ENCODE measurements around the gene NRCAM. TPM values are rescaled to one million over a fixed set of nuclear protein-coding genes. Genes with fewer than 3 reads are reported as not detected.
"Not testable (repeated sequence)": the region's sequence is repeated elsewhere in the genome, so short reads cannot be mapped to it uniquely, and the experiment has no call there.

NRCAM gene
- total RNA-seq, 1 experiment from 2014 or later, result not detected

DNA sequence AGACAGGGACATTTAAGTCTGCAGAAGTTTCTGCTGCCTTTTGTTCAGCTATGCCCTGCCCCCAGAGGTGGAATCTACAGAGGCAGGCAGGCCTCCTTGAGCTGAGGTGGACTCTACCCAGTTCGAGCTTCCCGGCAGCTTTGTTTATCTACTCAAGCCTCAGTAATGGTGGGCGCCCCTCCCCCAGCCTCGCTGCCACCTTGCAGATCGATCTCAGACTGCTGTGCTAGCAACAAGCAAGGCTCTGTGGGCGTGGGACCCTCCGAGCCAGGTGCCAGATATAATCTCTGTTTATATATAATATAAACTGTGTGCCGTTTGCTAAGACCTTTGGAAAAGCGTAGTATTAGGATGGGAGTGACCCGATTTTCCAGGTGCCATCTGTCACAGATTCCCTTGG, 63.1 kb downstream of the NRCAM start:
- not testable (repeated sequence) for H3K79me2 ChIP-seq (ENCODE audit: low read length); H3K9me3 ChIP-seq (ENCODE audit: low read length); H3K27ac ChIP-seq (ENCODE audit: low read length); DNase-seq; H3K9me2 ChIP-seq (replicated peaks; ENCODE audit: insufficient read depth, low read length); H3K27me3 ChIP-seq (ENCODE audit: low read length); H3K4me1 ChIP-seq (ENCODE audit: low read length); H4K20me1 ChIP-seq (ENCODE audit: insufficient read depth, low read depth, low read length); H2AFZ ChIP-seq (ENCODE audit: low read length); H3K4me2 ChIP-seq (ENCODE audit: low read depth, low read length, poor library complexity, severe bottlenecking); H3K9ac ChIP-seq (ENCODE audit: low read length); H3K4me3 ChIP-seq (ENCODE audit: low read length); H3K36me3 ChIP-seq (ENCODE audit: insufficient read depth, low read length)

GRCh38 chr7:108387686-108388085, 68.5 kb downstream of the NRCAM start:
- not testable (repeated sequence) for H3K27ac ChIP-seq (ENCODE audit: low read length); H3K4me3 ChIP-seq (ENCODE audit: low read length); H3K36me3 ChIP-seq (ENCODE audit: insufficient read depth, low read length); H3K9me3 ChIP-seq (ENCODE audit: low read length); H3K9me2 ChIP-seq (replicated peaks; ENCODE audit: insufficient read depth, low read length); H3K27me3 ChIP-seq (ENCODE audit: low read length); H2AFZ ChIP-seq (ENCODE audit: low read length); H3K9ac ChIP-seq (ENCODE audit: low read length); H3K79me2 ChIP-seq (ENCODE audit: low read length); H4K20me1 ChIP-seq (ENCODE audit: insufficient read depth, low read depth, low read length); DNase-seq; H3K4me1 ChIP-seq (ENCODE audit: low read length); H3K4me2 ChIP-seq (ENCODE audit: low read depth, low read length, poor library complexity, severe bottlenecking)

DNA sequence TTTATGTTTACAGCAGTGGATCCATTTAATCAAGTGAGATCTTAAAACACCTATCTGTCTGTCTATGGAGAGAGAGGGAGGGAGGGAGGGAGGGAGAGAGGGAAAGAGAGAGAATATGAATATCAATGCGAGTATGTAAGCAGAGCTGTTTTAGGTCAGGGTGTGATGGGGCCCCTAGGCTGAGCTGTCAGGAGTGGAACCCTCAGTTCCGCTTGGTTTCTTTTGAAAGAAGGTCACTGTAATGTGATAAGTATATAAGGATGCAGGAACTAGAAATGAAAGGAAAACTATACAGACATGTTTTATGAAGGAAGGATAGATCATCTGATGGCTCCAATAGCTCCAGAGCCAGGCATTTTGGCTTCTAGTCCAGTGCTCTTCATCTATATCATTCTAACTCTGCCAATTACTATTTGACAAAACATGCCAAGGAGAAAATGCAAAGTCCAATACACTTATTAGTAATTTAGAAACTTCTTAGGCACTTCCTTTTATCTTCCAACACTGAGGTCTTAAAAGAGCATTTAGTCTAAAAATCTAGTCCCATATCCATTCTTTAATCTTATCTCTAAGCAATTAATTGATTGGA, 70.3 kb downstream of the NRCAM start:
- no peak overlapping the region for H2AFZ ChIP-seq (ENCODE audit: low read length)
- H3K4me1 ChIP-seq (ENCODE audit: low read length), result no peaks in the 10 kb centered on the region
- H3K9me3 ChIP-seq (ENCODE audit: low read length), result no peaks in the 10 kb centered on the region
- H3K36me3 ChIP-seq (ENCODE audit: insufficient read depth, low read length), result no peaks in the 10 kb centered on the region
- no peak for DNase-seq
- H3K9me2 ChIP-seq (replicated peaks; ENCODE audit: insufficient read depth, low read length), result no peaks in the 10 kb centered on the region
- no peaks in the 10 kb centered on the region for H4K20me1 ChIP-seq (ENCODE audit: insufficient read depth, low read depth, low read length)
- H3K9ac ChIP-seq (ENCODE audit: low read length), result no peak overlapping the region
- no peak overlapping the region for H3K27ac ChIP-seq (ENCODE audit: low read length)
- H3K79me2 ChIP-seq (ENCODE audit: low read length), result no peaks in the 10 kb centered on the region
- no peak overlapping the region for H3K4me3 ChIP-seq (ENCODE audit: low read length)
- no peaks in the 10 kb centered on the region for H3K27me3 ChIP-seq (ENCODE audit: low read length)
- H3K4me2 ChIP-seq (ENCODE audit: low read depth, low read length, poor library complexity, severe bottlenecking), result no peak overlapping the region

DNA sequence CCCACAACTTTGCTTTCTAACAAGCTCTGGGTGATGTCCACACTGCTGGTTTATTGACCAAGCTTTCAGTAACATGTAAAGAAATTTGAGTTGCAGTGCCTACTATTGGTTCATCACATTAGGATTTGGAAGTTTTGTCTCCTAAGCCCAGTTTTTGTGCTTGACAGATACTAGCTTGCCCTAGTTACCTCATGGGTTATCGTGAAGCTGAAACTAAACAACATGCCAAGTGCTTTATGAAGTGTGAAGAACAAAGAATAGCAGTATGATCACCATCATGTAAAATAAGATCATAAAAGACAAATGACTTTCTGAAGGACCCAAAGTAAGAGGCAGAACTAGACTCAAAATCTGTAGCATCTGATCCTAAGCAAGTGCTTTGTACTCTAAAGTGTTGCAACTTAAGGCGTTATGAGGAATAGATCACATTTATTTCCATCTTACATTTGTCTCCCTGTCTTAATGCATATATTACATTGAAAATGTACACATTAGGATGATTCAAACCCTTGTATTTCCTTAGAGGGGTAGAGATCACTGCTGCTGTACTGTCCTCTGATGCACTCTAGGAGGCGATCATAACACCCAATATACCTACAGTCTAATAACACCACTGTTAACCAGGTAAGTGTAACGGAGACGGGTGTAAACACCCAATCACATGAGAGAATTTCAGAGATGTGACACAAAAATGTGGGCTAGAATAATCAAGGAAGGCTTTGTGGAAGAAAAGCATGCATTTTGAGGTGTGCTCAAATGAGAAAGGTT, 71.3 kb downstream of the NRCAM start:
- Histone ChIP-seq H3K27ac (ENCODE audit: low read length) (no peak overlapping the region), H3K36me3 (ENCODE audit: insufficient read depth, low read length) (no peaks in the 10 kb centered on the region), H3K4me2 (ENCODE audit: low read depth, low read length, poor library complexity, severe bottlenecking) (no peak overlapping the region), H3K4me3 (ENCODE audit: low read length) (no peak overlapping the region), H3K27me3 (ENCODE audit: low read length) (no peaks in the 10 kb centered on the region), H3K9ac (ENCODE audit: low read length) (no peak overlapping the region), H3K9me2 (replicated peaks; ENCODE audit: insufficient read depth, low read length) (no peaks in the 10 kb centered on the region), H4K20me1 (ENCODE audit: insufficient read depth, low read depth, low read length) (no peaks in the 10 kb centered on the region), H3K9me3 (ENCODE audit: low read length) (no peaks in the 10 kb centered on the region), H2AFZ (ENCODE audit: low read length) (no peak overlapping the region), H3K79me2 (ENCODE audit: low read length) (no peaks in the 10 kb centered on the region), H3K4me1 (ENCODE audit: low read length) (no peaks in the 10 kb centered on the region)
- DNase-seq, result peak; percentile 63

GRCh38 chr7:108382932-108383331, 73.3 kb downstream of the NRCAM start:
- Histone ChIP-seq H3K9ac (ENCODE audit: low read length) (no peak overlapping the region), H3K9me3 (ENCODE audit: low read length) (no peaks in the 10 kb centered on the region), H3K4me3 (ENCODE audit: low read length) (no peak overlapping the region), H3K9me2 (replicated peaks; ENCODE audit: insufficient read depth, low read length) (no peaks in the 10 kb centered on the region), H3K4me1 (ENCODE audit: low read length) (no peaks in the 10 kb centered on the region), H4K20me1 (ENCODE audit: insufficient read depth, low read depth, low read length) (no peaks in the 10 kb centered on the region), H3K27ac (ENCODE audit: low read length) (no peak overlapping the region), H3K4me2 (ENCODE audit: low read depth, low read length, poor library complexity, severe bottlenecking) (no peak overlapping the region), H3K79me2 (ENCODE audit: low read length) (no peaks in the 10 kb centered on the region), H3K36me3 (ENCODE audit: insufficient read depth, low read length) (no peaks in the 10 kb centered on the region), H3K27me3 (ENCODE audit: low read length) (no peaks in the 10 kb centered on the region), H2AFZ (ENCODE audit: low read length) (no peak overlapping the region)
- DNase-seq, result no peak

DNA sequence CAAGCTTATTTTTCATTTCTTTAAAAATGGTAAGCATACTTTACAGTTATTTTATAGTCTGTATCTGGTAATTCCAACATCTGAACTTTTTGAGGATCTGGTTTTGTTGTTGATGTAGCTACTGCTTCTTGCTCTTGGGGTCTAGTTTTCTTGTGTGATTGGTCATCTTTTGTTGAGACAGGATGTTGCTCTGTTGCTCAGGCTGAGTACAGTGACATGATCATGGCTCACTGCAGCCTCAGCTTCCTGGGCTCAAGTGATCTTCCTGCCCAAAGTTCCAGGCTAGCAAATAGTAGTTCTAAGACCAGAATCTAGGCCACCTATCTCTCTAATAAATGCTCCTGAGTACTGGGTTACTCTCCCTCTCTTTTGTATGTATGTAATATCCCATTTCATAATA, 75.7 kb downstream of the NRCAM start:
- no peak for DNase-seq
- Histone ChIP-seq H4K20me1 (ENCODE audit: insufficient read depth, low read depth, low read length) (no peaks in the 10 kb centered on the region), H2AFZ (ENCODE audit: low read length) (no peak overlapping the region), H3K79me2 (ENCODE audit: low read length) (no peaks in the 10 kb centered on the region), H3K9ac (ENCODE audit: low read length) (no peak overlapping the region), H3K4me3 (ENCODE audit: low read length) (no peak overlapping the region), H3K27ac (ENCODE audit: low read length) (no peak overlapping the region), H3K9me3 (ENCODE audit: low read length) (no peaks in the 10 kb centered on the region), H3K27me3 (ENCODE audit: low read length) (no peaks in the 10 kb centered on the region), H3K36me3 (ENCODE audit: insufficient read depth, low read length) (no peaks in the 10 kb centered on the region), H3K4me1 (ENCODE audit: low read length) (no peaks in the 10 kb centered on the region), H3K9me2 (replicated peaks; ENCODE audit: insufficient read depth, low read length) (no peaks in the 10 kb centered on the region), H3K4me2 (ENCODE audit: low read depth, low read length, poor library complexity, severe bottlenecking) (no peak overlapping the region)

DNA sequence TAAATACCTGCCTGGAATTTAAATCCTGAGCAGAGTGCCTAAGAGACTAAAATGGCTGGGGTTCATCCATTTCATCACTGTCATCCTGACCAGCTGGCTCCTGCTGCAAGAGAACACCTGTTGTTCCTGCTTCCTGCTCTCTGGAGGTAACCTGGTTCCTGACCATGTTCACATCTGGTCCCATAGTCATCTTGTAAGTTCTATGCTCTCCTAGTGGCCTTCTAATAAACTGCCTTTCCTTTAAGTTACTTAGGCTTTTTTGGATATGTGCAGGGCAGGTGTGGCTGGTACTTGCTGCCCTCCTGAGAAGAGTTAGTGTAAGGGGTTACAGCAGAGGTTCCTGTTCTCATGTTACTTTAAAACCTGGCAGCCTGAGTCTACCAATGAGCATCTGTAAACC, 80.0 kb downstream of the NRCAM start:
- Histone ChIP-seq H3K79me2 (ENCODE audit: low read length) (no peaks in the 10 kb centered on the region), H3K4me3 (ENCODE audit: low read length) (no peak overlapping the region), H4K20me1 (ENCODE audit: insufficient read depth, low read depth, low read length) (no peaks in the 10 kb centered on the region), H3K9me3 (ENCODE audit: low read length) (no peaks in the 10 kb centered on the region), H3K36me3 (ENCODE audit: insufficient read depth, low read length) (no peaks in the 10 kb centered on the region), H3K4me2 (ENCODE audit: low read depth, low read length, poor library complexity, severe bottlenecking) (no peak overlapping the region), H3K27ac (ENCODE audit: low read length) (no peak overlapping the region), H3K9ac (ENCODE audit: low read length) (no peak overlapping the region), H3K9me2 (replicated peaks; ENCODE audit: insufficient read depth, low read length) (no peaks in the 10 kb centered on the region), H3K27me3 (ENCODE audit: low read length) (no peaks in the 10 kb centered on the region), H3K4me1 (ENCODE audit: low read length) (no peaks in the 10 kb centered on the region), H2AFZ (ENCODE audit: low read length) (no peak overlapping the region)
- DNase-seq, result no peak

DNA sequence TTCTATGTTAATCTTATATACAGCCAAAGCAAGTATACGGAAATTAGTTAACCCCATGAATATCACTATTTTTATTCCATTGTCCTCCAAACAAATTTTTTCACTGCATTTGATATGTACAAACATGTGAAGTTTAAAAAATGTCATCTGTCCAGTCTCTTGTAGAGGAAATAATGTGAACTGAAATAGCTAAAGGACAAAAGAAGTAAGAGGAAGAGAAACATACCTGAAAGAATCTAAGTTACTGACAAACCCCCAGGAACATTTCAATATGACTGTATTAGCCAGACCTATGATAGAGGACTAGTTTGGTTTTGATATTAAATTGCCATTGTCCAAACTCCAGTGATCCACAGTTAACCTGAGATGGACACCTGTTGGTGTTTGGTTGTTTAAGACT, 80.6 kb downstream of the NRCAM start:
- Histone ChIP-seq H3K27ac (ENCODE audit: low read length) (no peak overlapping the region), H3K9me3 (ENCODE audit: low read length) (no peaks in the 10 kb centered on the region), H3K79me2 (ENCODE audit: low read length) (no peaks in the 10 kb centered on the region), H3K27me3 (ENCODE audit: low read length) (no peaks in the 10 kb centered on the region), H3K4me1 (ENCODE audit: low read length) (no peaks in the 10 kb centered on the region), H2AFZ (ENCODE audit: low read length) (no peak overlapping the region), H3K4me3 (ENCODE audit: low read length) (no peak overlapping the region), H3K4me2 (ENCODE audit: low read depth, low read length, poor library complexity, severe bottlenecking) (no peak overlapping the region), H3K9ac (ENCODE audit: low read length) (no peak overlapping the region), H3K36me3 (ENCODE audit: insufficient read depth, low read length) (no peaks in the 10 kb centered on the region), H4K20me1 (ENCODE audit: insufficient read depth, low read depth, low read length) (no peaks in the 10 kb centered on the region), H3K9me2 (replicated peaks; ENCODE audit: insufficient read depth, low read length) (no peaks in the 10 kb centered on the region)
- no peak for DNase-seq
